Right lobe of liver (tissue), 4 donors: Measurements from ENCODE around the gene CANX.

Experiments
- POLR2A ChIP-seq: fragments of 450-650 bp; IDR thresholded peaks from one replicate; pipeline ENCODE4 v1.6.1; 2017; ENCODE audit warnings: antibody characterized with exemption, mild to moderate bottlenecking
- TF ChIP-seq, protein P1 (sequence below), 4 donors: fragments of 200-600 bp in 3 of 4; fragments of 450-650 bp in 1 of 4; IDR thresholded peaks; one replicate each; pipeline versions ENCODE4 v1.5.1 to v1.8.0; 2016 to 2022; ENCODE audit warnings: antibody characterized with exemption in 4 of 4, mild to moderate bottlenecking in 2 of 4
- donor health status: DM: no; HTN: no; CAD: no.
- donor health status: DM: no; HTN: no; CAD: no.
- donor health status: DM: no; HTN: yes; CAD: no.

GRCh38 chr5:179769271-179769670 is 70.5 kb downstream of the CANX start:
- no peak for TF ChIP-seq POLR2A
- TF ChIP-seq, protein P1, sequence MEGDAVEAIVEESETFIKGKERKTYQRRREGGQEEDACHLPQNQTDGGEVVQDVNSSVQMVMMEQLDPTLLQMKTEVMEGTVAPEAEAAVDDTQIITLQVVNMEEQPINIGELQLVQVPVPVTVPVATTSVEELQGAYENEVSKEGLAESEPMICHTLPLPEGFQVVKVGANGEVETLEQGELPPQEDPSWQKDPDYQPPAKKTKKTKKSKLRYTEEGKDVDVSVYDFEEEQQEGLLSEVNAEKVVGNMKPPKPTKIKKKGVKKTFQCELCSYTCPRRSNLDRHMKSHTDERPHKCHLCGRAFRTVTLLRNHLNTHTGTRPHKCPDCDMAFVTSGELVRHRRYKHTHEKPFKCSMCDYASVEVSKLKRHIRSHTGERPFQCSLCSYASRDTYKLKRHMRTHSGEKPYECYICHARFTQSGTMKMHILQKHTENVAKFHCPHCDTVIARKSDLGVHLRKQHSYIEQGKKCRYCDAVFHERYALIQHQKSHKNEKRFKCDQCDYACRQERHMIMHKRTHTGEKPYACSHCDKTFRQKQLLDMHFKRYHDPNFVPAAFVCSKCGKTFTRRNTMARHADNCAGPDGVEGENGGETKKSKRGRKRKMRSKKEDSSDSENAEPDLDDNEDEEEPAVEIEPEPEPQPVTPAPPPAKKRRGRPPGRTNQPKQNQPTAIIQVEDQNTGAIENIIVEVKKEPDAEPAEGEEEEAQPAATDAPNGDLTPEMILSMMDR (IDR thresholded peaks at IDR 0.05) = no peak
